HG03139 (cell line): Measurements from ENCODE around the gene KIZ.

Experiments used
- ATAC-seq: cut with Tn5 transposase; IDR thresholded peaks from one replicate; pipeline ENCODE4 v1.9.1; 2021; ENCODE audit not compliant: unreplicated experiment

The KIZ gene

GRCh38 chr20:21125849-21126580 lies at the start of gene KIZ:
KIZ (plus strand) TSS chr20:21126082; CDS start chr20:21126116, 34 bp downstream.
- peak; percentile 98 for ATAC-seq

- ATAC-seq = no peak
Observed at GRCh38 chr20:21077809-21078345, 48.0 kb upstream of the KIZ start.

GRCh38 chr20:21082584-21082983 lies 43.3 kb upstream of the KIZ start:
- no peak for ATAC-seq

GRCh38 chr20:21083825-21084325 lies 42.0 kb upstream of the KIZ start:
- ATAC-seq = no peak

- ATAC-seq = no peak
Observed at GRCh38 chr20:21087862-21088540, 37.9 kb upstream of the KIZ start.

- ATAC-seq = no peak
Observed at GRCh38 chr20:21089391-21089790, 36.5 kb upstream of the KIZ start.

GRCh38 chr20:21090111-21090618 lies 35.7 kb upstream of the KIZ start:
- no peak for ATAC-seq

GRCh38 chr20:21090721-21091120 lies 35.2 kb upstream of the KIZ start:
- ATAC-seq = no peak

GRCh38 chr20:21092806-21093205 lies 33.1 kb upstream of the KIZ start:
- no peak for ATAC-seq

GRCh38 chr20:21096321-21097043 lies 29.4 kb upstream of the KIZ start:
- ATAC-seq = no peak

- ATAC-seq = no peak
Observed at GRCh38 chr20:21099751-21100577, 25.9 kb upstream of the KIZ start.

GRCh38 chr20:21100578-21101452 lies 25.1 kb upstream of the KIZ start:
- ATAC-seq = no peak

GRCh38 chr20:21101453-21101931 lies 24.4 kb upstream of the KIZ start:
- no peak for ATAC-seq

- no peak for ATAC-seq
Observed at GRCh38 chr20:21101932-21102575, 23.8 kb upstream of the KIZ start.

- no peak for ATAC-seq
Observed at GRCh38 chr20:21102603-21103311, 23.1 kb upstream of the KIZ start.

- ATAC-seq = no peak
Observed at GRCh38 chr20:21103582-21104465, 22.1 kb upstream of the KIZ start.

- ATAC-seq = no peak
Observed at GRCh38 chr20:21104466-21104761, 21.5 kb upstream of the KIZ start.
